ENCODE data around the gene NDRG2. TPM values are rescaled to one million over a fixed set of nuclear protein-coding genes. Genes with fewer than 3 reads are reported as not detected.

The NDRG2 gene
- total RNA-seq, 4 donors from 2014 or later = 269 to 433 (median 295) TPM

- H3K27me3 ChIP-seq = no peaks in the 10 kb centered on the region
- H3K4me3 ChIP-seq = no peak overlapping the region
- no peak overlapping the region for H3K27ac ChIP-seq
- H3K36me3 ChIP-seq = no peaks in the 10 kb centered on the region
- H3K9me3 ChIP-seq = no peaks in the 10 kb centered on the region
- 86% methylated on average over 12 of the region's 12 CpGs for WGBS
- DNase-seq (ENCODE audit: low spot score in 2 of 2) = no peak
- peaks cover 14% of the 10 kb centered on the region for H3K4me1 ChIP-seq
- TF ChIP-seq EP300 (IDR thresholded peaks at IDR 0.05) (no peak), CTCF (IDR thresholded peaks at IDR 0.05) (no peak), POLR2AphosphoS5 (IDR thresholded peaks at IDR 0.05) (no peak), POLR2A (IDR thresholded peaks at IDR 0.05) (no peak)
Measured at GRCh38 chr14:21030531-21030930, 5.7 kb upstream of the NDRG2 start.

- 94% methylated on average over 5 of the region's 5 CpGs for WGBS
- Histone ChIP-seq H3K9me3 (no peaks in the 10 kb centered on the region), H3K27me3 (no peaks in the 10 kb centered on the region), H3K36me3 (no peaks in the 10 kb centered on the region), H3K4me1 (peaks cover 20% of the 10 kb centered on the region), H3K4me3 (no peak within 1 kb of the TSS), H3K27ac (no peak within 1 kb of the TSS)
- DNase-seq (ENCODE audit: low spot score in 2 of 2) = no peak
- no peak for TF ChIP-seq CTCF (IDR thresholded peaks at IDR 0.05)
- TF ChIP-seq POLR2AphosphoS5 (IDR thresholded peaks at IDR 0.05) = no peak
- TF ChIP-seq EP300 (IDR thresholded peaks at IDR 0.05) = no peak
- no peak for TF ChIP-seq POLR2A (IDR thresholded peaks at IDR 0.05)
Measured at GRCh38 chr14:21029917-21030316, 5.1 kb upstream of the NDRG2 start, which contains the start of gene TPPP2. TPPP2 (plus strand) TSS chr14:21030217; CDS start chr14:21030582, 365 bp downstream.

DNA sequence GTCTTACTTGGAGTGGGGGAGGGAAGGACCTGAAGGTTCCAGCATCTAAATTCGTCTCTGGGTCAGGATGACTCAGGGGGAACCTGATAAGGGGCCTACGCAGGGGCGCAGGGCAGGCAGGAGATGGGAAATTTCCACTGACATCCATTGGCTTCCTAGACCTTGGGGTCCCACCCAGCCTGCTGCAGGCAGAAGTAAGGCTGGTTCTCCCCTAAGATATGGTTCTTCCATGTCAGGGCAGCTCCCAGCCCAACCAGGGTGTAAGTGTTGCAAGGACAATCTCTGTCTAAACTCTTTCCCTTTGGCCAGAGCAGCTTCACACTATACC lies 2.1 kb upstream of the NDRG2 start:
- 44% methylated on average over 3 of the region's 3 CpGs for WGBS
- Histone ChIP-seq H3K4me3 (no peak overlapping the region), H3K27me3 (no peaks in the 10 kb centered on the region), H3K36me3 (no peaks in the 10 kb centered on the region), H3K4me1 (peaks cover 47% of the 10 kb centered on the region), H3K9me3 (no peaks in the 10 kb centered on the region), H3K27ac (peak overlapping the region; percentile 94)
- TF ChIP-seq POLR2AphosphoS5 (IDR thresholded peaks at IDR 0.05) = no peak
- TF ChIP-seq POLR2A (IDR thresholded peaks at IDR 0.05) = no peak
- no peak for TF ChIP-seq EP300 (IDR thresholded peaks at IDR 0.05)
- TF ChIP-seq CTCF (IDR thresholded peaks at IDR 0.05) = no peak
- DNase-seq (ENCODE audit: low spot score in 2 of 2) = no peak

GRCh38 chr14:21026274-21026987 lies 1.6 kb upstream of the NDRG2 start:
- peak overlapping the region; percentile 86 for H3K4me3 ChIP-seq
- DNase-seq (ENCODE audit: low spot score in 2 of 2) = no peak

More at GRCh38 chr14:21026274-21026987, 1.6 kb upstream of the NDRG2 start:
- peaks cover 52% of the 10 kb centered on the region for H3K4me1 ChIP-seq
- TF ChIP-seq CTCF (IDR thresholded peaks at IDR 0.05) (no peak), POLR2A (IDR thresholded peaks at IDR 0.05) (no peak), EP300 (IDR thresholded peaks at IDR 0.05) (no peak), POLR2AphosphoS5 (IDR thresholded peaks at IDR 0.05) (no peak)
- no peaks in the 10 kb centered on the region for H3K27me3 ChIP-seq
- 54% methylated on average over 7 of the region's 7 CpGs for WGBS
- peak overlapping the region; percentile 94 for H3K27ac ChIP-seq
- no peaks in the 10 kb centered on the region for H3K9me3 ChIP-seq
- H3K36me3 ChIP-seq = peaks cover 4% of the 10 kb centered on the region
